Measurements from ENCODE around the gene TFCP2L1. TPM values are rescaled to one million over a fixed set of nuclear protein-coding genes. Genes with fewer than 3 reads are reported as not detected.

Gene TFCP2L1
- total RNA-seq, 1 donor from 2014 or later: 3.1 TPM

- DNase-seq (ENCODE audit: low spot score): peak; percentile 2
Observed at GRCh38 chr2:121272596-121272995, 12.4 kb downstream of the TFCP2L1 start.

GRCh38 chr2:121269436-121269835 lies 15.6 kb downstream of the TFCP2L1 start:
- DNase-seq (ENCODE audit: low spot score): peak; percentile 64

- peak; percentile 11 for DNase-seq (ENCODE audit: low spot score)
Observed at GRCh38 chr2:121266543-121267106, 18.4 kb downstream of the TFCP2L1 start.

GRCh38 chr2:121263996-121264715 lies 20.8 kb downstream of the TFCP2L1 start:
- peak; percentile 73 for DNase-seq (ENCODE audit: low spot score)

- DNase-seq (ENCODE audit: low spot score): peak; percentile 43
Observed at GRCh38 chr2:121260370-121261154, 24.4 kb downstream of the TFCP2L1 start.

GRCh38 chr2:121258051-121258450 lies 27.0 kb downstream of the TFCP2L1 start:
- no peak for DNase-seq (ENCODE audit: low spot score)

- no peak for DNase-seq (ENCODE audit: low spot score)
Observed at GRCh38 chr2:121257480-121257840, 27.5 kb downstream of the TFCP2L1 start.

- peak; percentile 53 for DNase-seq (ENCODE audit: low spot score)
Observed at GRCh38 chr2:121256720-121257479, 28.1 kb downstream of the TFCP2L1 start.

GRCh38 chr2:121255358-121255757 lies 29.6 kb downstream of the TFCP2L1 start:
- DNase-seq (ENCODE audit: low spot score): peak; percentile 28

GRCh38 chr2:121254748-121255147 lies 30.3 kb downstream of the TFCP2L1 start:
- DNase-seq (ENCODE audit: low spot score): peak; percentile 26

- peak; percentile 72 for DNase-seq (ENCODE audit: low spot score)
Observed at GRCh38 chr2:121253674-121254240, 31.2 kb downstream of the TFCP2L1 start.

GRCh38 chr2:121253021-121253673 lies 31.9 kb downstream of the TFCP2L1 start:
- peak; percentile 57 for DNase-seq (ENCODE audit: low spot score)

- DNase-seq (ENCODE audit: low spot score): no peak
Observed at GRCh38 chr2:121251497-121251896, 33.5 kb downstream of the TFCP2L1 start.

GRCh38 chr2:121248766-121249343 lies 36.1 kb downstream of the TFCP2L1 start:
- no peak for DNase-seq (ENCODE audit: low spot score)

- DNase-seq (ENCODE audit: low spot score): no peak
Observed at GRCh38 chr2:121247971-121248370, 37.0 kb downstream of the TFCP2L1 start.

GRCh38 chr2:121247534-121247933 lies 37.5 kb downstream of the TFCP2L1 start:
- no peak for DNase-seq (ENCODE audit: low spot score)

- no peak for DNase-seq (ENCODE audit: low spot score)
Observed at GRCh38 chr2:121246704-121247255, 38.2 kb downstream of the TFCP2L1 start.

- DNase-seq (ENCODE audit: low spot score): no peak
Observed at GRCh38 chr2:121245913-121246312, 39.1 kb downstream of the TFCP2L1 start.

GRCh38 chr2:121245120-121245820 lies 39.7 kb downstream of the TFCP2L1 start:
- DNase-seq (ENCODE audit: low spot score): no peak
